Astrocyte (in vitro differentiated cells and primary cell): Measurements from ENCODE around the gene PPP4R4. TPM values are rescaled to one million over a fixed set of nuclear protein-coding genes. Genes with fewer than 3 reads are reported as not detected.

ENCODE experiments used
- DNase-seq: peaks from one replicate; pipeline ENCODE4 v3.0.0-alpha.2; 2010; ENCODE audit warnings: low read depth
- FAIRE-seq: peaks from 2 replicates; lab custom pipeline; 2011; peaks lifted over from hg19 to GRCh38; lab: Jason Lieb, UNC
- H2AFZ ChIP-seq: 2 replicates; pipeline ENCODE4 v1.6.0; 2012; ENCODE audit warnings: low read depth, low read length, inconsistent platforms
- H3K27ac ChIP-seq: 2 replicates; pipeline ENCODE4 v1.5.1; 2011; ENCODE audit warnings: low read depth, low read length, inconsistent platforms
- H3K27me3 ChIP-seq: 2 replicates; pipeline ENCODE4 v1.6.0; 2011; ENCODE audit warnings: low read length, inconsistent platforms; ENCODE audit not compliant: insufficient read depth
- H3K36me3 ChIP-seq: 2 replicates; pipeline ENCODE4 v1.5.1; 2011; ENCODE audit warnings: low read length, inconsistent platforms; ENCODE audit not compliant: insufficient read depth
- H3K4me1 ChIP-seq: 2 replicates; pipeline ENCODE4 v1.5.1; 2011; ENCODE audit warnings: low read length, inconsistent platforms; ENCODE audit not compliant: insufficient read depth
- H3K4me2 ChIP-seq: 2 replicates; pipeline ENCODE4 v1.6.0; 2012; ENCODE audit warnings: low read length, inconsistent platforms
- H3K4me3 ChIP-seq: 2 replicates; pipeline ENCODE4 v1.5.1; 2011; ENCODE audit warnings: low read depth, mild to moderate bottlenecking, low read length, inconsistent platforms; ENCODE audit not compliant: insufficient read depth
- H3K79me2 ChIP-seq: 2 replicates; pipeline ENCODE4 v1.6.0; 2012; ENCODE audit warnings: mild to moderate bottlenecking, low read length, inconsistent platforms; ENCODE audit not compliant: insufficient read depth
- H3K9ac ChIP-seq: 2 replicates; pipeline ENCODE4 v1.6.0; 2012; ENCODE audit warnings: mild to moderate bottlenecking, low read length, inconsistent platforms
- H3K9me3 ChIP-seq: 2 replicates; pipeline ENCODE4 v1.5.1; 2012; ENCODE audit warnings: low read depth, mild to moderate bottlenecking, low read length, inconsistent platforms; ENCODE audit not compliant: insufficient read depth
- H4K20me1 ChIP-seq: 2 replicates; pipeline ENCODE4 v1.6.0; 2012; ENCODE audit warnings: low read length, inconsistent platforms; ENCODE audit not compliant: insufficient read depth
- H3K27ac Mint-ChIP-seq: one replicate; pipeline ENCODE4 v1.8.0; 2021; ENCODE audit warnings: mild to moderate bottlenecking, mixed read lengths; ENCODE audit not compliant: unreplicated experiment
- H3K27me3 Mint-ChIP-seq: one replicate; pipeline ENCODE4 v1.8.0; 2021; ENCODE audit warnings: low read depth, mixed read lengths; ENCODE audit not compliant: unreplicated experiment
- H3K36me3 Mint-ChIP-seq: one replicate; pipeline ENCODE4 v1.8.0; 2021; ENCODE audit warnings: low read depth, mixed read lengths; ENCODE audit not compliant: unreplicated experiment
- H3K4me1 Mint-ChIP-seq: one replicate; pipeline ENCODE4 v1.8.0; 2021; ENCODE audit warnings: low read depth, mixed read lengths; ENCODE audit not compliant: unreplicated experiment
- H3K4me3 Mint-ChIP-seq: one replicate; pipeline ENCODE4 v1.8.0; 2021; ENCODE audit warnings: mild to moderate bottlenecking, moderate library complexity, mixed read lengths; ENCODE audit not compliant: unreplicated experiment
- H3K9me3 Mint-ChIP-seq: one replicate; pipeline ENCODE4 v1.8.0; 2021; ENCODE audit warnings: mild to moderate bottlenecking, mixed read lengths; ENCODE audit not compliant: unreplicated experiment
- EZH2 ChIP-seq: IDR thresholded peaks from 2 replicates; pipeline ENCODE4 v1.6.1; 2012; ENCODE audit warnings: mild to moderate bottlenecking, low read length, inconsistent platforms; ENCODE audit not compliant: insufficient read depth
- total RNA-seq: library from RNA; stranded (reverse); gene quantifications from 2 replicates; pipeline ENCODE4 v1.2.1, GENCODE V29; 2021
- TF ChIP-seq, protein P1 (sequence below): IDR thresholded peaks from 2 replicates; pipeline ENCODE4 v1.5.1; 2011; ENCODE audit warnings: low read depth, mild to moderate bottlenecking, inconsistent platforms, low read length, moderate library complexity; ENCODE audit not compliant: insufficient read depth

PPP4R4 gene
- total RNA-seq, 1 donor from 2014 or later: 6.0 TPM

DNA sequence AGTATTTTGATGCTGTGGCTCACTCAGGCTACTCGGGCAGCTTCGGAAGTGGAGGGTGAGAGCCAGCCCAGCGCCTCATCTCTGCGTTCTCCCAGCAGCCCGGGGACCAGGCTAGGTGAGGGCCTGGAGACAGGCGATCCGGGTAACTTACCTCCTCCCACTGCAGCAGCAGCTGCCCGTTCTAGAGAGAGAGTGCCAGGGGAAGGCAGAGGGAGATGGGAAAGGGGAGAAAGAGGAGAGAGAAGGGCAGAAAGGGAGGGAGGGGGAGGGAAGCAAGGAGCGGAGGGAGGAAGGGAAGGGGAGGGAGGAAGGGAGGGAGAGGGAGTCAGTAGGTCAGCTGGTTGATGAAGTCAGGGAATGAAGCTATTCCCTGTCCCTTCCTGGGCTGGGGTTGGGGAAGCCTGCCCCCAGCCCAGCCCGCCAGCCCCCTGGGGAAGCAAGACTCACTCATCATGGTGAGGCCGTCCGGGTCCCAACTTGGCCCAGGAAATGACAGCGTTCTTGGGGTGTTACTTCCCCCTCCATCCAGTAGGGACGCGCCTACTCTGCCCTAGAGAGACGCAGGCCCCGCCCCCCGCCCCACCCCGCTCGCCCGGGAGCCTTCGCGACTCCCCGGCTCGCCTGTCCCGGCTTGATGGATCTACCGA lies 44.9 kb upstream of the PPP4R4 start, which contains the start of gene IFI27L2:
Gene IFI27L2 (minus strand): TSS at position 494 of the 647 bp plus-strand sequence. CDS start 40 bp downstream, at position 454.
- peak within 1 kb of the TSS; percentile 82 for H3K9ac ChIP-seq
- peak within 1 kb of the TSS; percentile 26 for H3K27ac Mint-ChIP-seq
- DNase-seq: peak; percentile 74

DNA sequence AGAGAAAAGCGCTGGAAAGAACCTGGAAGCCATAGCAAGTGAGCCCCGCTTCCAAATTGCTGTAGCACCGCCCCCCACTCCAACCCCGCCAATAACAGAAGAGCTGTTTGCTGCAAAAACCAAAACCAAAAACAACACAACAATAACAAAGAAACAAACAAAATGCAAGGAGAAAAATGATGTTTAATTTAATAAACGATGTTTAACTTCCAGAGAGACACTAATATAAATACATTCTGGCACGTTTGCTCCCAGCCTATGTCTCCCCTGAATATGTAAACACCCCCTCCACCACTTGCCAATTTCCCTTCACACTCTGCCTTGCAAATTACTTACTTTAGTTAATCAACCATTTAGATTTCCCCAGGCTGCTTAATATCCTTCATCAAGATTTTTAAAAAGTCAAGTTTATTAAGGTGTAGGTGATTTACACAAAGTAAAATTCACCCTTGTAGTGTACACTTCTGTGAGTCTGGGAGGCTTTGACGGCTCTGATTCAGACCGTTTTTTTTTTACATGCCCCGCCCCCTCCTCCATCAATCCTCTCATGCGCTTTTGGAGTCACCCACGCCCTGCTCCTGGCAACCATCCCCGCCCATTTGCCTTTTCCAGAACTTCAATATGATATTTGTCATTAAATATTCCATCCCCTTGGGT lies 44.2 kb upstream of the PPP4R4 start:
- FAIRE-seq (no peak), DNase-seq (peak; percentile 35)
- Histone ChIP-seq H3K4me2 (peak overlapping the region; percentile 95), H3K27ac (peak overlapping the region; percentile 19), H3K4me1 (peaks cover 12% of the 10 kb centered on the region), H3K79me2 (no peaks in the 10 kb centered on the region), H3K9ac (peak overlapping the region; percentile 82), H3K9me3 (no peaks in the 10 kb centered on the region), H3K36me3 (peaks cover 3% of the 10 kb centered on the region), H3K4me3 (peak overlapping the region; percentile 67), H3K27me3 (no peaks in the 10 kb centered on the region), H4K20me1 (no peaks in the 10 kb centered on the region), H2AFZ (peak overlapping the region; percentile 84)
- Mint-ChIP-seq H3K4me3 (peak overlapping the region; percentile 77), H3K4me1 (peaks cover 7% of the 10 kb centered on the region), H3K27ac (peak overlapping the region; percentile 6), H3K36me3 (peaks cover 3% of the 10 kb centered on the region), H3K9me3 (peaks cover 3% of the 10 kb centered on the region), H3K27me3 (no peaks in the 10 kb centered on the region)
- no peak for TF ChIP-seq EZH2
- TF ChIP-seq, protein P1, sequence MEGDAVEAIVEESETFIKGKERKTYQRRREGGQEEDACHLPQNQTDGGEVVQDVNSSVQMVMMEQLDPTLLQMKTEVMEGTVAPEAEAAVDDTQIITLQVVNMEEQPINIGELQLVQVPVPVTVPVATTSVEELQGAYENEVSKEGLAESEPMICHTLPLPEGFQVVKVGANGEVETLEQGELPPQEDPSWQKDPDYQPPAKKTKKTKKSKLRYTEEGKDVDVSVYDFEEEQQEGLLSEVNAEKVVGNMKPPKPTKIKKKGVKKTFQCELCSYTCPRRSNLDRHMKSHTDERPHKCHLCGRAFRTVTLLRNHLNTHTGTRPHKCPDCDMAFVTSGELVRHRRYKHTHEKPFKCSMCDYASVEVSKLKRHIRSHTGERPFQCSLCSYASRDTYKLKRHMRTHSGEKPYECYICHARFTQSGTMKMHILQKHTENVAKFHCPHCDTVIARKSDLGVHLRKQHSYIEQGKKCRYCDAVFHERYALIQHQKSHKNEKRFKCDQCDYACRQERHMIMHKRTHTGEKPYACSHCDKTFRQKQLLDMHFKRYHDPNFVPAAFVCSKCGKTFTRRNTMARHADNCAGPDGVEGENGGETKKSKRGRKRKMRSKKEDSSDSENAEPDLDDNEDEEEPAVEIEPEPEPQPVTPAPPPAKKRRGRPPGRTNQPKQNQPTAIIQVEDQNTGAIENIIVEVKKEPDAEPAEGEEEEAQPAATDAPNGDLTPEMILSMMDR: no peak

More for the DNA sequence above, 44.9 kb upstream of the PPP4R4 start, which contains the start of gene IFI27L2:
- Histone ChIP-seq H3K9me3 (no peaks in the 10 kb centered on the region), H3K36me3 (peaks cover 3% of the 10 kb centered on the region), H3K4me3 (peak within 1 kb of the TSS; percentile 67), H3K4me2 (peak within 1 kb of the TSS; percentile 95), H3K79me2 (no peaks in the 10 kb centered on the region), H4K20me1 (no peaks in the 10 kb centered on the region), H2AFZ (peak within 1 kb of the TSS; percentile 84), H3K4me1 (peaks cover 12% of the 10 kb centered on the region), H3K27me3 (no peaks in the 10 kb centered on the region), H3K27ac (peak within 1 kb of the TSS; percentile 19)
- FAIRE-seq: no peak
- Mint-ChIP-seq H3K36me3 (peaks cover 3% of the 10 kb centered on the region), H3K9me3 (peaks cover 3% of the 10 kb centered on the region), H3K27me3 (no peaks in the 10 kb centered on the region), H3K4me3 (peak within 1 kb of the TSS; percentile 77), H3K4me1 (peaks cover 7% of the 10 kb centered on the region)
- TF ChIP-seq EZH2: no peak
- TF ChIP-seq, protein P1: no peak
